Measurements from ENCODE around the gene CTSW. TPM values are rescaled to one million over a fixed set of nuclear protein-coding genes. Genes with fewer than 3 reads are reported as not detected.

Gene CTSW
- total RNA-seq, 1 donor from 2014 or later = not detected

- TF ChIP-seq CTCF (IDR thresholded peaks at IDR 0.05; ENCODE audit: insufficient read depth, low read length, severe bottlenecking) = no peak
- DNase-seq (ENCODE audit: low read depth) = no peak
- H3K36me3 ChIP-seq (ENCODE audit: control insufficient read depth, insufficient read depth, low read length) = peaks cover 28% of the 10 kb centered on the region
- no peaks in the 10 kb centered on the region for H3K27me3 ChIP-seq (ENCODE audit: control insufficient read depth, insufficient read depth, low read length)
- no peak for FAIRE-seq
- H3K4me3 ChIP-seq (ENCODE audit: low read depth, low read length) = no peak overlapping the region
Observed at GRCh38 chr11:65883786-65884715, 4.4 kb downstream of the CTSW start.

DNA sequence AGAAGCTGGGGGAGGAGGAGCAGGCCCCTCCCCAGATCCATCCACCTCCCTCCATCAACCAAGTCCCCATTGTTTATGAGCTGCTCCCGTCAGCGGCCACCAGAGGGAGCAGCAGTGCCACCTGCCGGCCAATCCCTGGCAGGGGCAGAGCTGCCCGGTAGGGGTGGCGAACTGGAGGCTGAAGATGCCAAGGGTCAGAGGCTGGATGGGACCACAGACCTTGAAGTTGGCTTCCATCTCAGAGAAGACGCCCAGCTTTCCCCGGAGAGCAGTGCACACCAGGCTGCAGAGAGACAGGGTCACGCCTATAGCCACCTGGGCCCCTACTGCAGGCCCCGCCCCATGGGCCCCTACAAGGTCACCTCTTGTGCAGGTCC, 5.1 kb downstream of the CTSW start:
- no peak overlapping the region for H3K4me3 ChIP-seq (ENCODE audit: low read depth, low read length)
- H3K27me3 ChIP-seq (ENCODE audit: control insufficient read depth, insufficient read depth, low read length) = no peaks in the 10 kb centered on the region
- peak; percentile 100 for TF ChIP-seq CTCF (IDR thresholded peaks at IDR 0.05; ENCODE audit: insufficient read depth, low read length, severe bottlenecking)
- FAIRE-seq = peak; percentile 36
- DNase-seq (ENCODE audit: low read depth) = peak; percentile 55
- peaks cover 28% of the 10 kb centered on the region for H3K36me3 ChIP-seq (ENCODE audit: control insufficient read depth, insufficient read depth, low read length)

DNA sequence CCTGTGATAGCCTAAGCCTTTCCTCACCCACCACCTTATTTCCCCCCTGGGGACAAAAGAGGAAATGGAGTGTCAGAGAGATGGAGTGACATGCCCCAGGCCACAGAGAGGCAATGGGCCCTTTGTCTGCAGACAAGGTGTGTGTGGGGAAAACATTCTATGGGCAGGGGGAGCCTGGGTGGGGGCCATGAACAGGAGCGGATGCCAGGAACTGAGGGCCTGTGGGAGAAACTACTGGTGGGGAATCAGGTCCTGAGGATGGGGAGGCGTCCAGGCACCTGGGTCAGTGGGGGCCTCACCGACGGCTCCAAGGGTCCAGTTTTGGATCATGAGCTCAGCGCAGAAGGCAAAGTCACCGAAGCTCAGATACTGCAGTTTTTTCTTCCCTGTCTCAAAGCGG, 5.6 kb downstream of the CTSW start:
- no peaks in the 10 kb centered on the region for H3K27me3 ChIP-seq (ENCODE audit: control insufficient read depth, insufficient read depth, low read length)
- H3K4me3 ChIP-seq (ENCODE audit: low read depth, low read length) = no peak overlapping the region
- peaks cover 28% of the 10 kb centered on the region for H3K36me3 ChIP-seq (ENCODE audit: control insufficient read depth, insufficient read depth, low read length)
- no peak for TF ChIP-seq CTCF (IDR thresholded peaks at IDR 0.05; ENCODE audit: insufficient read depth, low read length, severe bottlenecking)
- no peak for DNase-seq (ENCODE audit: low read depth)
- no peak for FAIRE-seq

- H3K27me3 ChIP-seq (ENCODE audit: control insufficient read depth, insufficient read depth, low read length) = no peaks in the 10 kb centered on the region
- H3K4me3 ChIP-seq (ENCODE audit: low read depth, low read length) = no peak overlapping the region
- peaks cover 28% of the 10 kb centered on the region for H3K36me3 ChIP-seq (ENCODE audit: control insufficient read depth, insufficient read depth, low read length)
- TF ChIP-seq CTCF (IDR thresholded peaks at IDR 0.05; ENCODE audit: insufficient read depth, low read length, severe bottlenecking) = no peak
- no peak for DNase-seq (ENCODE audit: low read depth)
- FAIRE-seq = no peak
Observed at GRCh38 chr11:65885808-65886536, 6.3 kb downstream of the CTSW start.

DNA sequence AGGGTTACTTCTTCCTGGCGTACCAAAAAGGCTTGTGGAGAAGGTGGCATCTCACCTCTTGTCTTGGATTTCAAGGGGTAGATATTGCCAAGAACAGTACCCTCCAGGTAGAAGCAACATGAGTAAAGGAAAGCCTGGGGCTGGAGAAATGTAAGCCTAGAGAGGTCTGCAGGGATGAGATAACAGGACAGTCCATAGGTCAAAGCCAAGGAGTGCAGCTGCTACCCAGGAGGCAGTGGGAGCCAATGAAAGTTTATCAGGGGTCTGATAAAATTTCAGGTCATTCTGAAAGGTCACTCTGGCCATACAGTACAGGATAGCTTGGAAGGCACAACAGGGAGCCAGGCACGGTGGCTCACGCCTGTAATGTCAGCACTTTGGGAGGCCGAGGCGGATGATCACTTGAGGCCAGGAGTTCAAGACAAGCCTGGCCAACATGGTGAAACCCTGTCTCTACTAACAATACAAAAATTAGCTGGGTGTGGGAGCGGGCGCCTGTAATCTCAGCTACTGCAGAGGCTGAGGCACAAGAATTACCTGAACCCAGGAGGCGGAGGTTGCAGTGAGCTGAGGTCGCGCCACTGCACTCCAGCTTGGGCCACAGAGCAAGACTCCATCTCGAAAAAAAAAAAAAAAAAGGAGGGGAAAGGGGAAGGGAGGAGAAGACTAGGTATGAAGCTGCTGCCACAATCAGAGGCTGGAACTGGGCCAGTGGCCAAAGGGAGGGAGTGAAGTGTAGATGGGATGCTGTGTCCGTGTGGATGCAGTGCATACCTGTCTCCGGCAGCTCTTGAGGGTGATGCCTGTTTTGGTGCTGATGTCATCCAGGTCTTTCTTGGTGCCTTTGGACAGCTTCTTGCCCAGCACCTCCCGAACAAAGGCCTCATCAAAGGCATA, 7.4 kb downstream of the CTSW start:
- H3K27me3 ChIP-seq (ENCODE audit: control insufficient read depth, insufficient read depth, low read length) = no peaks in the 10 kb centered on the region

More for the DNA sequence above, 7.4 kb downstream of the CTSW start:
- TF ChIP-seq CTCF (IDR thresholded peaks at IDR 0.05; ENCODE audit: insufficient read depth, low read length, severe bottlenecking) = no peak
- no peak for DNase-seq (ENCODE audit: low read depth)
- Histone ChIP-seq H3K4me3 (ENCODE audit: low read depth, low read length) (peak overlapping the region; percentile 79), H3K36me3 (ENCODE audit: control insufficient read depth, insufficient read depth, low read length) (peaks cover 26% of the 10 kb centered on the region)
- no peak for FAIRE-seq

Measured in bronchial epithelial cell (primary cell).